NT2/D1 (cell line): Measurements from ENCODE around the gene SETDB2.
A peak's percentile ranks its signal among the peaks of the same experiment; 100 is the strongest.

Source experiments
- DNase-seq: peaks from one replicate; pipeline ENCODE4 v3.0.0-alpha.2; 2011; ENCODE audit warnings: low read depth, low spot score
- H3K27me3 ChIP-seq: 2 replicates; pipeline ENCODE4 v1.6.0; 2011; ENCODE audit warnings: mild to moderate bottlenecking; ENCODE audit not compliant: insufficient read length, insufficient read depth
- H3K36me3 ChIP-seq: 2 replicates; pipeline ENCODE4 v1.6.1; 2011; ENCODE audit warnings: mild to moderate bottlenecking, low read length, mixed read lengths; ENCODE audit not compliant: insufficient read depth, insufficient read length
- H3K4me1 ChIP-seq: 2 replicates; pipeline ENCODE4 v1.5.1; 2011; ENCODE audit not compliant: insufficient read depth, insufficient read length
- H3K4me3 ChIP-seq: 2 replicates; pipeline ENCODE4 v1.5.1; 2011; ENCODE audit warnings: low read depth; ENCODE audit not compliant: insufficient read length
- H3K9ac ChIP-seq: 2 replicates; pipeline ENCODE4 v1.6.0; 2011; ENCODE audit warnings: low read depth; ENCODE audit not compliant: insufficient read length
- H3K9me3 ChIP-seq: 2 replicates; pipeline ENCODE4 v1.5.1; 2011; ENCODE audit warnings: mild to moderate bottlenecking, low read length; ENCODE audit not compliant: insufficient read depth
- SUZ12 ChIP-seq: IDR thresholded peaks from 2 replicates; pipeline ENCODE4 v1.6.1; 2011; ENCODE audit not compliant: insufficient read length, insufficient read depth; ENCODE audit errors: extremely low read depth
- YY1 ChIP-seq: IDR thresholded peaks from 2 replicates; pipeline ENCODE4 v1.6.1; 2011; ENCODE audit not compliant: insufficient read length, insufficient read depth
- ZNF274 ChIP-seq: IDR thresholded peaks from 2 replicates; pipeline ENCODE4 v1.6.1; 2011; ENCODE audit warnings: mild to moderate bottlenecking, low read depth, low read length

Gene SETDB2, protein sequence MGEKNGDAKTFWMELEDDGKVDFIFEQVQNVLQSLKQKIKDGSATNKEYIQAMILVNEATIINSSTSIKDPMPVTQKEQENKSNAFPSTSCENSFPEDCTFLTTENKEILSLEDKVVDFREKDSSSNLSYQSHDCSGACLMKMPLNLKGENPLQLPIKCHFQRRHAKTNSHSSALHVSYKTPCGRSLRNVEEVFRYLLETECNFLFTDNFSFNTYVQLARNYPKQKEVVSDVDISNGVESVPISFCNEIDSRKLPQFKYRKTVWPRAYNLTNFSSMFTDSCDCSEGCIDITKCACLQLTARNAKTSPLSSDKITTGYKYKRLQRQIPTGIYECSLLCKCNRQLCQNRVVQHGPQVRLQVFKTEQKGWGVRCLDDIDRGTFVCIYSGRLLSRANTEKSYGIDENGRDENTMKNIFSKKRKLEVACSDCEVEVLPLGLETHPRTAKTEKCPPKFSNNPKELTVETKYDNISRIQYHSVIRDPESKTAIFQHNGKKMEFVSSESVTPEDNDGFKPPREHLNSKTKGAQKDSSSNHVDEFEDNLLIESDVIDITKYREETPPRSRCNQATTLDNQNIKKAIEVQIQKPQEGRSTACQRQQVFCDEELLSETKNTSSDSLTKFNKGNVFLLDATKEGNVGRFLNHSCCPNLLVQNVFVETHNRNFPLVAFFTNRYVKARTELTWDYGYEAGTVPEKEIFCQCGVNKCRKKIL

DNA sequence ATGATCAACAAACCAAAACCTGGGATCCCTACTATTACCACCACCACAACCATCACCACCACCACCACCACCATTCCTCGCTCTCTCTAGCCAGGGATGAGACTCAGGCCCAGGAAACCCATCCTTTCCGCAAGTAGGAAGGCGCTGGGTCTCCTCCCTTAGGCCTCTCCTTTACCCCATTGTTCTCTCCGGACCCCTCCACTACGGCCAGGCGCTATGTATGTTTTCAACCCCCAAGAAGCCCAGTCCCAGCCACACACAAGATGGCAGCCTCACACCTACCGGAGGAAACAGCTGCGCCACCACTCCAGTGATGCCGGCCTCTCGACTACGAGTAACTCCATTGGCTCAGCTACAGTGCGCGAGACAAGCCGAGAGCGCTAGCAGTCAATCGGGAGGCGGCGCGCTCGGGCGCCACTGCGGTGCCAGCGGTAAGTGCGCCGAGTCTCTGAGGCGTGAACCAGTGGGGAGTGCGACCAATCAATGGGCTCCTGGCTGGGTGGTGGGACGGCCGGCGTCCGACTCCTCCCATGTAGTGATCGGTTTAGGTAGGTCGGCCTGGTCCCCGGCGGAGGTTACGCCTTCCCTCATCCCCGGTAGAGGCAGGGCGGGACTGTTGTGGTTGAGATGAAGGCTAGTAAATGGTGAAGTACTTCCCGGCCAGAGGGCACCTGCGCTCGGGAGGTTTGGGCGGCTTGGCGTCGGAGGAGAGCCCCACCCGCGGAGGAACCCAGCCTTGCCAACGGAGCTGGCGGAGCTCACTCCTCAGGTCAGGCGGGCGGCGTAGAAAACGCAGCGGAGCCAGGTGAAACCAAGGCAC lies at the start of gene SETDB2, which contains the start of gene CAB39L:
TSS of gene SETDB2 (plus strand) at position 571 of the 820 bp plus-strand sequence. CDS start 7,620 bp downstream, outside the sequence.
TSS of gene CAB39L (minus strand) at position 361 of the 820 bp plus-strand sequence. CDS start 61,154 bp downstream, outside the sequence.
- peak; percentile 95 for DNase-seq
- H3K4me3 ChIP-seq, result peak within 1 kb of the TSS; percentile 56
- no peaks in the 10 kb centered on the region for H3K36me3 ChIP-seq
- H3K4me1 ChIP-seq, result no peaks in the 10 kb centered on the region
- no peaks in the 10 kb centered on the region for H3K27me3 ChIP-seq
- no peaks in the 10 kb centered on the region for H3K9me3 ChIP-seq
- peak within 1 kb of the TSS; percentile 79 for H3K9ac ChIP-seq
- peak; percentile 81 for TF ChIP-seq YY1
- no peak for TF ChIP-seq ZNF274

DNA sequence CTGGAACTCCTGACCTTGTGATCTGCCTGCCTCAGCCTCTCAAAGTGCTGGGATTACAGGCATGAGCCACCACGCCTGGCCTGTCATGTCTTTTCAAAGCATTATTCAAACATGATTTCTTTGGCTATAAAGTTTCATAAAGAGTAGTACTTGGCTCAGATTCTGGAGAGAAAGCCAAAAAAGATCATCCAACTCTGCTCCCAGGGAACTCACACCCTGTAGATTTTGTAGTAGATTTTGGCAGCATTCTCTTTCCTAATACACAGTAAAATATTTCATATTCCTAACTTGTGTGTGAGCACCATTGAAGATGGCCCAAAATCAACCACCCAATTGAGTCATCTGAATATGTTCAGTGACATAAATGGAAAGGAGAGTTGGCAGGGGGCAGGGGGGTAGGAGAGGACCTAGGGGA lies 48.6 kb upstream of the SETDB2 start:
- Histone ChIP-seq H3K4me3 (no peak overlapping the region), H3K27me3 (no peaks in the 10 kb centered on the region), H3K4me1 (no peaks in the 10 kb centered on the region), H3K36me3 (no peaks in the 10 kb centered on the region), H3K9ac (no peak overlapping the region), H3K9me3 (no peaks in the 10 kb centered on the region)
- DNase-seq, result no peak
- TF ChIP-seq SUZ12 (no peak), ZNF274 (no peak), YY1 (no peak)

DNA sequence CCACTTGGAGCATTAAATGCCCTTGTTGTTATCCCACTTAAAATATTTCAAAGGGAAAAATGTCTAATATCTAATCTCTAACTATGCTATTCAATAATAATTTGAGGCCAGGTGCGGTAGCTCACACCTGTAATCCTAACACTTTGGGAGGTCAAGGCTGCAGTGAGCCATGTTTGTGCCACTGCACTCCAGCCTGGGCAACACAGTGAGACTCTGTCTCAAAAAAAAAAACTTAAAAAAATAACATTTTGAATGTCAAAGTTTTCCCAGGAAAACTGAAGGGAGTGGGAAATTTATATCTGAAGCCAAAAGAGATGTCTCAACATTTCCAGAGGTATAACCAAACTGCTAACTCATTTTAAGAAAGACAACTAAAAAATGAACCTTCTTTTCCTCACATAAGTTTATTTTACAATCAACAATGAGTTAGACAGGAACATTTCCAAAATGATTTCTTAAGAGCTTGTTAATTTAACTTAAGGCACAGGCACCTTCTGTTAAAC lies 48.1 kb upstream of the SETDB2 start:
- H3K4me3 ChIP-seq, result no peak overlapping the region
- no peak for TF ChIP-seq YY1
- TF ChIP-seq ZNF274, result no peak
- TF ChIP-seq SUZ12, result no peak
- H3K9me3 ChIP-seq, result no peaks in the 10 kb centered on the region
- H3K27me3 ChIP-seq, result no peaks in the 10 kb centered on the region
- no peak for DNase-seq
- H3K4me1 ChIP-seq, result no peaks in the 10 kb centered on the region
- no peak overlapping the region for H3K9ac ChIP-seq
- H3K36me3 ChIP-seq, result no peaks in the 10 kb centered on the region

DNA sequence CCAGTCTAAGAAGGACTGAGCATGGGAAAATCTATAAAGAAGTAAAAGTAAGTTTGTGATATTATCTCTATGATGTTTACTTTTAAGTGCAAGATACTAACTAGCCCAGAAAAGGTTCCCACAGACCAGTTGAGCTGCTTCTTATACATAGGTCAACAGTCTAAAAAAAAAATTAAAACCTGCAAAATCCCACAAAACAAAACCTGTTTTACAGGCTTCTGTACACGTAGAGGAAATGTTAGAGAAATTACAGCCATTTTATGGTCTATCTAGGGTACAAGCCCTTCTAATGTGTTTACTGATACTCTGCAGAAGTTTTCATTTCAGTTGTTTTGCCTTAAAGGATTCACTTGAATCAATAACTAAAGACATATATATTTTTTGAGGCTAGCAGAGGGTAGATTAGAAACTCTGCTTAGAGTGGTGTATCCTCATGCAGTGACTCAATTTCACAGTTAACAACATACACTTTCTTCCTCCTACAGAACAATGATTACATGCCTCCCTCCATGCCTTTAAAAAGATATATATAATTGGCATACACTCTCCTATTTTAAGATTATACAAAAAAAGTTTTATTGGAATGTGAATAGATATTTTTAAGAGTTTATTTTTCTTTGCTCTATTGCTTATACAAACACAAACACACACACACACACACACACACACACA lies 44.1 kb upstream of the SETDB2 start:
- Histone ChIP-seq H3K4me1 (no peaks in the 10 kb centered on the region), H3K9me3 (no peaks in the 10 kb centered on the region), H3K4me3 (no peak overlapping the region), H3K9ac (no peak overlapping the region), H3K36me3 (no peaks in the 10 kb centered on the region), H3K27me3 (no peaks in the 10 kb centered on the region)
- TF ChIP-seq ZNF274, result no peak
- DNase-seq, result no peak

DNA sequence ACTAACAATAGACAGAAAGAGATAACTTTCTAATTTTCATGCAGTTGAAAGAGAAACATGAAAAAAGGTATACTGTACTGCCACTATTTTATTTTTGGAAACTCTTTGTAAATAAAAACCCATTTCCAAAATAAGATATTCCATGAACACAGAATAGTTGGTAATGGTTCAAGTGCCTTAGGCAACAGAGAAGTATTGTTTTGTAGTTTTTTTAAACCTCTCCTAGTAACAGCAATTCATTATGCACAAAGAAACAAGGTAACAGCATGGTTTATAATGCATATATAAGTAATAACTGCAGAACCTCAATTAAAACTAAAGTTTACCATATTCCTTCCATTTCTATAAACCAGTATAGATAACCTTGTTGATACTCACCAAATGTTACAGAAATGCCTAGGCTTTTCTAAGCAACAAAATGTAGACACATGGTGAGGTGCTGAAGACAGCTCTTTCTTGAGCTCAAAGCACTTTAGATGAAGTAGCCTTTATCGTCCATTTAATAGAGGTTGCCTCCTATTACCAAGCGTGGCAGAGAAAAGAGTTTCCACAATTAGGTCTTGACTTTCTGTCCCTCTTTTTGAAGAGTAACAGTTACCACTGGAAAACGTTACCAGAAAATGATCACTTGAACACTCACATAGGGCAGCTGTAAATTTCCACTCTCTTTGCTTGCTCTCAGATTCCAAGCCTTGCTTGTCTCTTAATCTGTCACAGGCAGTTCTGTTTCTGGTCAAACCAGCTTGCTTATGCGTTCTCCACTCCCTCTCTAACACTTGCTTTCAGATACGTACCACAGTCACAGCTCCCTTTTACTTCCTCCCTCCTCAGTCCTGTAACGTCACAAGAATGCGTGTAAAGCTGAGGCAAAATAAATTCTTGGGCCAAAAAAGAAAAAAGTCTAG lies 43.1 kb upstream of the SETDB2 start:
- no peaks in the 10 kb centered on the region for H3K9me3 ChIP-seq
- no peaks in the 10 kb centered on the region for H3K36me3 ChIP-seq
- no peaks in the 10 kb centered on the region for H3K4me1 ChIP-seq
- H3K9ac ChIP-seq, result no peak overlapping the region
- no peak for DNase-seq
- H3K4me3 ChIP-seq, result no peak overlapping the region
- TF ChIP-seq ZNF274, result no peak
- no peak for TF ChIP-seq YY1
- no peak for TF ChIP-seq SUZ12
- H3K27me3 ChIP-seq, result no peaks in the 10 kb centered on the region
